WTC11 (cell line): ENCODE results near the gene ADAMTS2. TPM values are rescaled to one million over a fixed set of nuclear protein-coding genes. Genes with fewer than 3 reads are reported as not detected.

Experiments
- ATAC-seq: fragments of 200-7000 bp; cut with Tn5 transposase; 2 replicates; pipeline ENCODE4 v1.10.0; 2021; ENCODE audit warnings: mild to moderate bottlenecking, moderate library complexity
- CTCF ChIA-PET: fragments of 300-600 bp; sonication (Branson Sonifier 250); formaldehyde crosslinking; loops from one replicate; lab custom pipeline; 2021; ENCODE audit warnings: antibody characterized with exemption; lab: Charles Lee
- POLR2A ChIA-PET: fragments of 350-600 bp; sonication (Branson Sonifier 250); formaldehyde crosslinking; loops from one replicate; lab custom pipeline; 2021; ENCODE audit warnings: antibody characterized with exemption; lab: Charles Lee
- DNase-seq: peaks from one replicate; pipeline ENCODE4 v3.0.0; 2021; ENCODE audit warnings: low spot score
- H3K27ac Mint-ChIP-seq: 2 replicates; pipeline ENCODE4 v1.8.0; 2021; ENCODE audit warnings: mixed read lengths
- H3K27me3 Mint-ChIP-seq: 2 replicates; pipeline ENCODE4 v1.8.0; 2021; ENCODE audit warnings: low read depth, mild to moderate bottlenecking, moderate library complexity, mixed read lengths
- H3K36me3 Mint-ChIP-seq: 2 replicates; pipeline ENCODE4 v1.8.0; 2021; ENCODE audit warnings: mixed read lengths
- H3K4me1 Mint-ChIP-seq: 2 replicates; pipeline ENCODE4 v1.8.0; 2022; ENCODE audit warnings: mixed read lengths
- H3K4me3 Mint-ChIP-seq: 2 replicates; pipeline ENCODE4 v1.8.0; 2021; ENCODE audit warnings: mild to moderate bottlenecking, moderate library complexity, mixed read lengths
- H3K9me3 Mint-ChIP-seq: 2 replicates; pipeline ENCODE4 v1.8.0; 2021; ENCODE audit warnings: mixed read lengths
- AFF4 ChIP-seq: sonication (generic); formaldehyde crosslinking; IDR thresholded peaks from 2 replicates; pipeline ENCODE4 v1.8.1; 2023; ENCODE audit warnings: mild to moderate bottlenecking, missing genetic modification reagents, borderline replicate concordance
- E2F4 ChIP-seq: sonication (generic); formaldehyde crosslinking; IDR thresholded peaks from 2 replicates; pipeline ENCODE4 v1.8.1; 2022; ENCODE audit warnings: low read depth, mild to moderate bottlenecking, moderate library complexity, missing genetic modification reagents, borderline replicate concordance
- ELF4 ChIP-seq: sonication (generic); formaldehyde crosslinking; IDR thresholded peaks from 2 replicates; pipeline ENCODE4 v1.8.1; 2022; ENCODE audit warnings: low read depth, mild to moderate bottlenecking, moderate library complexity, missing genetic modification reagents
- ESRRA ChIP-seq: sonication (generic); formaldehyde crosslinking; IDR thresholded peaks from 2 replicates; pipeline ENCODE4 v1.8.1; 2022; ENCODE audit warnings: mild to moderate bottlenecking, missing genetic modification reagents, borderline replicate concordance
- FOXJ3 ChIP-seq: sonication (generic); formaldehyde crosslinking; IDR thresholded peaks from 2 replicates; pipeline ENCODE4 v1.9.0; 2021; ENCODE audit warnings: missing genetic modification reagents, mild to moderate bottlenecking, borderline replicate concordance
- FOXP4 ChIP-seq: sonication (generic); formaldehyde crosslinking; IDR thresholded peaks from 2 replicates; pipeline ENCODE4 v1.8.0; 2022; ENCODE audit warnings: mild to moderate bottlenecking, missing genetic modification reagents
- JAZF1 ChIP-seq: fragments of 250-450 bp; sonication (Bioruptor Pico); IDR thresholded peaks from 2 replicates; pipeline ENCODE4 v1.9.0; 2021; ENCODE audit warnings: moderate library complexity, mild to moderate bottlenecking, inconsistent platforms
- TEAD4 ChIP-seq: sonication (generic); formaldehyde crosslinking; IDR thresholded peaks from 2 replicates; pipeline ENCODE4 v1.8.0; 2022; ENCODE audit warnings: mild to moderate bottlenecking, missing genetic modification reagents
- ZMAT4 ChIP-seq: fragments of 250-450 bp; sonication (Bioruptor Pico); IDR thresholded peaks from 2 replicates; pipeline ENCODE4 v1.9.0; 2021; ENCODE audit warnings: mild to moderate bottlenecking
- ZNF317 ChIP-seq: sonication (generic); formaldehyde crosslinking; IDR thresholded peaks from 2 replicates; pipeline ENCODE4 v1.8.1; 2023; ENCODE audit warnings: low read depth, mild to moderate bottlenecking, moderate library complexity, missing genetic modification reagents, borderline replicate concordance
- ZNF423 ChIP-seq: fragments of 250-450 bp; sonication (Bioruptor Pico); IDR thresholded peaks from 2 replicates; pipeline ENCODE4 v2.1.2; 2022; ENCODE audit warnings: mild to moderate bottlenecking, moderate library complexity
- ZNF671 ChIP-seq: fragments of 250-450 bp; sonication (Bioruptor Pico); IDR thresholded peaks from 2 replicates; pipeline ENCODE4 v1.8.0; 2021; ENCODE audit warnings: mild to moderate bottlenecking
- total RNA-seq: library from RNA; stranded (reverse); gene quantifications from 3 replicates; pipeline ENCODE4 v1.2.3, GENCODE V29; 2021
- TF ChIP-seq, protein P1 (sequence below): fragments of 250-450 bp; sonication (Bioruptor Pico); IDR thresholded peaks from 2 replicates; pipeline ENCODE4 v1.9.0; 2021; ENCODE audit warnings: moderate library complexity, mild to moderate bottlenecking, inconsistent platforms, borderline replicate concordance
- TF ChIP-seq, protein P2 (sequence below): sonication (generic); formaldehyde crosslinking; IDR thresholded peaks from 2 replicates; pipeline ENCODE4 v1.8.1; 2023; ENCODE audit warnings: mild to moderate bottlenecking, missing genetic modification reagents
- TF ChIP-seq, protein P3 (sequence below): sonication (generic); formaldehyde crosslinking; conservative IDR thresholded peaks from 2 replicates; pipeline ENCODE4 v1.8.1; 2023; ENCODE audit warnings: mild to moderate bottlenecking, low read depth, missing genetic modification reagents, moderate library complexity
- TF ChIP-seq, protein P4 (sequence below): fragments of 250-450 bp; sonication (Bioruptor Pico); IDR thresholded peaks from 2 replicates; pipeline ENCODE4 v1.8.0; 2021; ENCODE audit warnings: mild to moderate bottlenecking

Gene ADAMTS2
- total RNA-seq, 1 experiment from 2014 or later: 11.2 TPM

DNA sequence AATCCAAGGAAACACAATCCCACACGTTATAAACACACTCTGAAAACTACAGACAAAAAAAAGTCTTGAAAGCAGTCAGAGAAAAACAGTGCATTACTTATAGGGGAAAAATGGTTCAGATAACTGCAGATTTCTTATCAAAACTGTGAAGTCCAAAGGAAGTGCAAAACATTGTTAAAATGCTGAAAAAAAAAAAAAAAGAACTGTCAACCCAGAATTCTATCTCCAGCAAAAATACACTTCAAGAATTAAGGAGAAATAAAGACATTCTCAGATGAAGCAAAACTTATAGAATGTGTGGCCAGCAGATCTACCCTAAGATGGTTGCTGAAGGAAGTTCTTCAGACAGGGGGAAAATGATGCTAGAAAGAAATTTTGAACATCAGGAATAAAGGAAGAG lies 40.4 kb downstream of the ADAMTS2 start (continued):
- no peak for TF ChIP-seq AFF4

- TF ChIP-seq, protein P1, sequence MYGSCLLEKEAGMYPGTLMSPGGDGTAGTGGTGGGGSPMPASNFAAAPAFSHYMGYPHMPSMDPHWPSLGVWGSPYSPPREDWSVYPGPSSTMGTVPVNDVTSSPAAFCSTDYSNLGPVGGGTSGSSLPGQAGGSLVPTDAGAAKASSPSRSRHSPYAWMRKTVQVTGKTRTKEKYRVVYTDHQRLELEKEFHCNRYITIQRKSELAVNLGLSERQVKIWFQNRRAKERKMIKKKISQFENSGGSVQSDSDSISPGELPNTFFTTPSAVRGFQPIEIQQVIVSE: no peak
- TF ChIP-seq ELF4 (CRISPR knock-in tag) (no peak), ZNF423 (CRISPR knock-in tag) (no peak), E2F4 (CRISPR knock-in tag) (no peak), ESRRA (CRISPR knock-in tag) (no peak)
- H3K4me3 Mint-ChIP-seq: no peak overlapping the region
- 0 out of 2 replicates have a peak, but pooled peaks cover 3% of the 10 kb centered on the region for H3K27me3 Mint-ChIP-seq
- peaks cover 4% of the 10 kb centered on the region; the same call in 1 of the 2 replicates for H3K4me1 Mint-ChIP-seq
- no peak overlapping the region for H3K27ac Mint-ChIP-seq
- H3K36me3 Mint-ChIP-seq: peaks cover 3% of the 10 kb centered on the region; the same call in 1 of the 2 replicates
- H3K9me3 Mint-ChIP-seq: peaks cover 28% of the 10 kb centered on the region
- CTCF ChIA-PET: no interaction called here
- DNase-seq: no peak
- no peak for ATAC-seq
- POLR2A ChIA-PET: no interaction called here
Observed at GRCh38 chr5:179304466-179304865, 40.8 kb downstream of the ADAMTS2 start.

- ChIA-PET POLR2A (no interaction called here), CTCF (interaction anchor here (0.6 kb wide), 1 partner anchor 40 kb away, joined by 3 read pairs; no protein-coding TSS in a partner anchor)
- peaks cover 33% of the 10 kb centered on the region for H3K9me3 Mint-ChIP-seq
- TF ChIP-seq, protein P2, sequence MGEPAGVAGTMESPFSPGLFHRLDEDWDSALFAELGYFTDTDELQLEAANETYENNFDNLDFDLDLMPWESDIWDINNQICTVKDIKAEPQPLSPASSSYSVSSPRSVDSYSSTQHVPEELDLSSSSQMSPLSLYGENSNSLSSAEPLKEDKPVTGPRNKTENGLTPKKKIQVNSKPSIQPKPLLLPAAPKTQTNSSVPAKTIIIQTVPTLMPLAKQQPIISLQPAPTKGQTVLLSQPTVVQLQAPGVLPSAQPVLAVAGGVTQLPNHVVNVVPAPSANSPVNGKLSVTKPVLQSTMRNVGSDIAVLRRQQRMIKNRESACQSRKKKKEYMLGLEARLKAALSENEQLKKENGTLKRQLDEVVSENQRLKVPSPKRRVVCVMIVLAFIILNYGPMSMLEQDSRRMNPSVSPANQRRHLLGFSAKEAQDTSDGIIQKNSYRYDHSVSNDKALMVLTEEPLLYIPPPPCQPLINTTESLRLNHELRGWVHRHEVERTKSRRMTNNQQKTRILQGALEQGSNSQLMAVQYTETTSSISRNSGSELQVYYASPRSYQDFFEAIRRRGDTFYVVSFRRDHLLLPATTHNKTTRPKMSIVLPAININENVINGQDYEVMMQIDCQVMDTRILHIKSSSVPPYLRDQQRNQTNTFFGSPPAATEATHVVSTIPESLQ: no peak
- TF ChIP-seq JAZF1 (CRISPR knock-in tag) (no peak), ZNF317 (CRISPR knock-in tag) (no peak), ZMAT4 (CRISPR knock-in tag) (no peak), FOXJ3 (CRISPR knock-in tag) (no peak), FOXP4 (CRISPR knock-in tag) (no peak), ZNF671 (CRISPR knock-in tag) (no peak), TEAD4 (CRISPR knock-in tag) (no peak)
- TF ChIP-seq, protein P3, sequence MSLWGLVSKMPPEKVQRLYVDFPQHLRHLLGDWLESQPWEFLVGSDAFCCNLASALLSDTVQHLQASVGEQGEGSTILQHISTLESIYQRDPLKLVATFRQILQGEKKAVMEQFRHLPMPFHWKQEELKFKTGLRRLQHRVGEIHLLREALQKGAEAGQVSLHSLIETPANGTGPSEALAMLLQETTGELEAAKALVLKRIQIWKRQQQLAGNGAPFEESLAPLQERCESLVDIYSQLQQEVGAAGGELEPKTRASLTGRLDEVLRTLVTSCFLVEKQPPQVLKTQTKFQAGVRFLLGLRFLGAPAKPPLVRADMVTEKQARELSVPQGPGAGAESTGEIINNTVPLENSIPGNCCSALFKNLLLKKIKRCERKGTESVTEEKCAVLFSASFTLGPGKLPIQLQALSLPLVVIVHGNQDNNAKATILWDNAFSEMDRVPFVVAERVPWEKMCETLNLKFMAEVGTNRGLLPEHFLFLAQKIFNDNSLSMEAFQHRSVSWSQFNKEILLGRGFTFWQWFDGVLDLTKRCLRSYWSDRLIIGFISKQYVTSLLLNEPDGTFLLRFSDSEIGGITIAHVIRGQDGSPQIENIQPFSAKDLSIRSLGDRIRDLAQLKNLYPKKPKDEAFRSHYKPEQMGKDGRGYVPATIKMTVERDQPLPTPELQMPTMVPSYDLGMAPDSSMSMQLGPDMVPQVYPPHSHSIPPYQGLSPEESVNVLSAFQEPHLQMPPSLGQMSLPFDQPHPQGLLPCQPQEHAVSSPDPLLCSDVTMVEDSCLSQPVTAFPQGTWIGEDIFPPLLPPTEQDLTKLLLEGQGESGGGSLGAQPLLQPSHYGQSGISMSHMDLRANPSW (CRISPR knock-in tag): no peak
- TF ChIP-seq, protein P4, sequence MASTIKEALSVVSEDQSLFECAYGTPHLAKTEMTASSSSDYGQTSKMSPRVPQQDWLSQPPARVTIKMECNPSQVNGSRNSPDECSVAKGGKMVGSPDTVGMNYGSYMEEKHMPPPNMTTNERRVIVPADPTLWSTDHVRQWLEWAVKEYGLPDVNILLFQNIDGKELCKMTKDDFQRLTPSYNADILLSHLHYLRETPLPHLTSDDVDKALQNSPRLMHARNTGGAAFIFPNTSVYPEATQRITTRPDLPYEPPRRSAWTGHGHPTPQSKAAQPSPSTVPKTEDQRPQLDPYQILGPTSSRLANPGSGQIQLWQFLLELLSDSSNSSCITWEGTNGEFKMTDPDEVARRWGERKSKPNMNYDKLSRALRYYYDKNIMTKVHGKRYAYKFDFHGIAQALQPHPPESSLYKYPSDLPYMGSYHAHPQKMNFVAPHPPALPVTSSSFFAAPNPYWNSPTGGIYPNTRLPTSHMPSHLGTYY: no peak
Observed at GRCh38 chr5:179303451-179304200, 41.6 kb downstream of the ADAMTS2 start.

More at GRCh38 chr5:179303451-179304200, 41.6 kb downstream of the ADAMTS2 start:
- H3K27me3 Mint-ChIP-seq: 0 out of 2 replicates have a peak, but pooled peaks cover 3% of the 10 kb centered on the region
- H3K27ac Mint-ChIP-seq: no peak overlapping the region
- peaks cover 4% of the 10 kb centered on the region; the same call in 1 of the 2 replicates for H3K4me1 Mint-ChIP-seq
- peaks cover 7% of the 10 kb centered on the region for H3K36me3 Mint-ChIP-seq
- ATAC-seq (no peak), DNase-seq (no peak)
- H3K4me3 Mint-ChIP-seq: no peak overlapping the region
